H1 (cell line): ENCODE data around the gene COMT. TPM values are rescaled to one million over a fixed set of nuclear protein-coding genes. Genes with fewer than 3 reads are reported as not detected.

Source experiments
- CBX5 ChIP-seq: fragments of 300-800, 300-1000 bp; sonication (generic); IDR thresholded peaks from 2 replicates; pipeline ENCODE4 v1.7.1; 2016; ENCODE audit warnings: antibody characterized with exemption, low read length, low read depth
- MAFK ChIP-seq: IDR thresholded peaks from 2 replicates; pipeline ENCODE4 v1.6.1; 2012; ENCODE audit warnings: low read depth, mild to moderate bottlenecking, improper control_type of control experiment, low read length
- NANOG ChIP-seq: IDR thresholded peaks from 2 replicates; pipeline ENCODE4 v1.6.1; 2011; ENCODE audit warnings: low read length, low read depth, mild to moderate bottlenecking, inconsistent platforms; ENCODE audit not compliant: insufficient read depth, poor library complexity, severe bottlenecking
- RAD21 ChIP-seq, 2 experiments: IDR thresholded peaks in 1 of 2; conservative IDR thresholded peaks in 1 of 2; 2 replicates each; pipeline ENCODE4 v1.6.1; 2011; ENCODE audit warnings: low read depth in 2 of 2, low read length in 2 of 2, improper control_type of control experiment in 1 of 2, inconsistent platforms in 1 of 2, mild to moderate bottlenecking in 1 of 2, moderate library complexity in 1 of 2
- SAP30 ChIP-seq: fragments of 300-600 bp; sonication (generic); IDR thresholded peaks from 2 replicates; pipeline ENCODE4 v1.7.1; 2012; ENCODE audit warnings: low read length, moderate library complexity, mild to moderate bottlenecking, inconsistent platforms; ENCODE audit not compliant: insufficient read depth, insufficient replicate concordance
- TAF1 ChIP-seq: IDR thresholded peaks from 2 replicates; pipeline ENCODE4 v1.6.1; 2011; ENCODE audit warnings: mild to moderate bottlenecking, low read depth, low read length
- polyA plus RNA-seq, 7 experiments: library from polyadenylated mRNA; depleted of rRNA in 3 of 7; stranded (reverse) in 5 of 7; unstranded in 2 of 7; fragments of >200 nt in 5 of 7; fragments of 200-250 nt in 2 of 7; gene quantifications; 1 replicate in 5 of 7; 2 replicates in 1 of 7; 4 replicates in 1 of 7; pipeline versions ENCODE4 v1.2.1 to v1.2.3, GENCODE V29; 2011 to 2013; ENCODE audit warnings: missing spikeins in 2 of 7, mixed read lengths in 2 of 7
- total RNA-seq: library from RNA; stranded (reverse); fragmentation: NEBNext Ultra II Directional; extraction: Animal tissue kit (Norgen Biotek cat#: 25700); gene quantifications from 2 replicates; pipeline ENCODE4 v1.2.1, GENCODE V29; 2021

Gene COMT
- total and polyA plus RNA-seq, 2 of the 8 experiments (the other 6 are each of a cell fraction or from before 2014, with no cell fraction given) = 15.2 to 33.7 TPM

GRCh38 chr22:19966908-19967750 lies 25.6 kb downstream of the COMT start (continued):
- TF ChIP-seq SAP30 = no peak
- TF ChIP-seq CBX5 = no peak
- no peak for TF ChIP-seq RAD21 (IDR thresholded peaks at IDR 0.05 in 1 of 2, conservative IDR thresholded peaks at IDR 0.05 in 1 of 2; ENCODE audit: low read depth in 2 of 2, low read length in 2 of 2)
- no peak for TF ChIP-seq MAFK
- TF ChIP-seq TAF1 = no peak
- TF ChIP-seq NANOG = no peak
